Type B pancreatic cell (in vitro differentiated cells): ENCODE results near the gene APP. TPM values are rescaled to one million over a fixed set of nuclear protein-coding genes. Genes with fewer than 3 reads are reported as not detected.

Source experiments
- DNase-seq: peaks from one replicate; pipeline ENCODE4 v3.0.0; 2021; ENCODE audit warnings: mixed read lengths; ENCODE audit not compliant: unreplicated experiment; ENCODE audit errors: extremely low spot score
- H3K27ac Mint-ChIP-seq: 2 replicates; pipeline ENCODE4 v1.8.0; 2021; ENCODE audit warnings: mild to moderate bottlenecking, mixed read lengths
- H3K27me3 Mint-ChIP-seq: 2 replicates; pipeline ENCODE4 v1.8.0; 2021; ENCODE audit warnings: mixed read lengths
- H3K36me3 Mint-ChIP-seq: 2 replicates; pipeline ENCODE4 v1.8.0; 2021; ENCODE audit warnings: mixed read lengths
- H3K4me1 Mint-ChIP-seq: one replicate; pipeline ENCODE4 v1.8.0; 2021; ENCODE audit warnings: mixed read lengths; ENCODE audit not compliant: unreplicated experiment
- H3K4me3 Mint-ChIP-seq: 2 replicates; pipeline ENCODE4 v1.8.0; 2021; ENCODE audit warnings: mild to moderate bottlenecking, mixed read lengths
- H3K9me3 Mint-ChIP-seq: 2 replicates; pipeline ENCODE4 v1.8.0; 2021; ENCODE audit warnings: mixed read lengths
- CTCF ChIP-seq: fragments of 200-600 bp; sonication (generic); conservative IDR thresholded peaks from 2 replicates; pipeline ENCODE4 v1.5.0; 2021; ENCODE audit warnings: antibody characterized with exemption, mild to moderate bottlenecking
- total RNA-seq: library from RNA; stranded (reverse); gene quantifications from 2 replicates; pipeline ENCODE4 v1.2.1, GENCODE V29; 2021; ENCODE audit warnings: low replicate concordance

Gene APP
- total RNA-seq, 1 donor from 2014 or later = 415 TPM

GRCh38 chr21:25881524-25882376, 288.8 kb downstream of the APP start:
- peak; percentile 94 for TF ChIP-seq CTCF
- H3K4me3 Mint-ChIP-seq = no peak overlapping the region
- no peaks in the 10 kb centered on the region for H3K9me3 Mint-ChIP-seq
- H3K27ac Mint-ChIP-seq = no peak overlapping the region
- no peaks in the 10 kb centered on the region for H3K27me3 Mint-ChIP-seq
- DNase-seq = no peak
- peaks cover 48% of the 10 kb centered on the region for H3K36me3 Mint-ChIP-seq
- H3K4me1 Mint-ChIP-seq = no peaks in the 10 kb centered on the region

GRCh38 chr21:25879203-25879602, 291.4 kb downstream of the APP start:
- no peak for TF ChIP-seq CTCF
- Mint-ChIP-seq H3K4me3 (no peak overlapping the region), H3K27ac (no peak overlapping the region), H3K36me3 (peaks cover 40% of the 10 kb centered on the region), H3K4me1 (peaks cover 4% of the 10 kb centered on the region), H3K9me3 (no peaks in the 10 kb centered on the region), H3K27me3 (no peaks in the 10 kb centered on the region)
- DNase-seq = no peak

GRCh38 chr21:25878344-25878743, 292.2 kb downstream of the APP start:
- Mint-ChIP-seq H3K27me3 (no peaks in the 10 kb centered on the region), H3K36me3 (peaks cover 37% of the 10 kb centered on the region), H3K4me1 (peaks cover 4% of the 10 kb centered on the region), H3K4me3 (no peak overlapping the region), H3K9me3 (no peaks in the 10 kb centered on the region), H3K27ac (no peak overlapping the region)
- no peak for DNase-seq
- no peak for TF ChIP-seq CTCF

GRCh38 chr21:25872271-25872670, 298.3 kb downstream of the APP start:
- Mint-ChIP-seq H3K4me3 (no peak overlapping the region), H3K36me3 (peaks cover 11% of the 10 kb centered on the region), H3K4me1 (peaks cover 10% of the 10 kb centered on the region), H3K27ac (no peak overlapping the region), H3K27me3 (peaks cover 3% of the 10 kb centered on the region), H3K9me3 (no peaks in the 10 kb centered on the region)
- no peak for TF ChIP-seq CTCF
- DNase-seq = no peak

- peaks cover 9% of the 10 kb centered on the region for H3K36me3 Mint-ChIP-seq
- H3K4me1 Mint-ChIP-seq = peaks cover 10% of the 10 kb centered on the region
- no peak overlapping the region for H3K27ac Mint-ChIP-seq
- H3K27me3 Mint-ChIP-seq = peaks cover 3% of the 10 kb centered on the region
- TF ChIP-seq CTCF = peak; percentile 13
- H3K9me3 Mint-ChIP-seq = no peaks in the 10 kb centered on the region
- no peak overlapping the region for H3K4me3 Mint-ChIP-seq
- no peak for DNase-seq
These were observed 299.0 kb downstream of the APP start for GRCh38 chr21:25871566-25871965.
